ENCODE data around the gene ERC2. TPM values are rescaled to one million over a fixed set of nuclear protein-coding genes. Genes with fewer than 3 reads are reported as not detected.

The ERC2 gene
- total RNA-seq, 1 experiment from 2014 or later: 0.90 TPM

- no TSS peak for BruUV-seq (replicated peaks)
- Histone ChIP-seq H3K27ac (ENCODE audit: low read depth, low read length, poor library complexity, severe bottlenecking) (no peak overlapping the region), H3K4me1 (ENCODE audit: insufficient read depth, low read length, poor library complexity, severe bottlenecking) (peaks cover 24% of the 10 kb centered on the region), H3K36me3 (ENCODE audit: insufficient read depth, low read length, poor library complexity, severe bottlenecking) (no peaks in the 10 kb centered on the region), H3K4me3 (ENCODE audit: low read depth, low read length, poor library complexity, severe bottlenecking) (no peak overlapping the region), H3K27me3 (replicated peaks; ENCODE audit: insufficient read depth, low read depth, low read length, poor library complexity) (no peaks in the 10 kb centered on the region), H3K9me3 (ENCODE audit: low read depth, low read length, poor library complexity, severe bottlenecking) (no peaks in the 10 kb centered on the region)
- CTCF ChIA-PET: no interaction called here
- POLR2A ChIA-PET (ENCODE audit: low non-redundant PET): no interaction called here
- DNase-seq (ENCODE audit: low spot score): no peak
- intact Hi-C loops (cut with micrococcal nuclease; ENCODE audit: unreplicated experiment): loop anchor here (10.0 kb wide), 2 partner anchors 145 to 1045 kb away; no protein-coding TSS in a partner anchor
- no peak for TF ChIP-seq CTCF (conservative IDR thresholded peaks at IDR 0.05; ENCODE audit: low read depth, low read length)
- no peak for TF ChIP-seq EZH2 (IDR thresholded peaks at IDR 0.05; ENCODE audit: borderline replicate concordance, low read depth, low read length, poor library complexity, severe bottlenecking)
Observed at GRCh38 chr3:55899887-55900286, 568.4 kb downstream of the ERC2 start.

GRCh38 chr3:55897573-55898224 is 570.6 kb downstream of the ERC2 start:
- CTCF ChIA-PET: no interaction called here
- POLR2A ChIA-PET (ENCODE audit: low non-redundant PET): no interaction called here
- Histone ChIP-seq H3K36me3 (ENCODE audit: insufficient read depth, low read length, poor library complexity, severe bottlenecking) (no peaks in the 10 kb centered on the region), H3K27me3 (replicated peaks; ENCODE audit: insufficient read depth, low read depth, low read length, poor library complexity) (no peaks in the 10 kb centered on the region), H3K4me1 (ENCODE audit: insufficient read depth, low read length, poor library complexity, severe bottlenecking) (peaks cover 21% of the 10 kb centered on the region), H3K9me3 (ENCODE audit: low read depth, low read length, poor library complexity, severe bottlenecking) (no peaks in the 10 kb centered on the region), H3K4me3 (ENCODE audit: low read depth, low read length, poor library complexity, severe bottlenecking) (no peak overlapping the region), H3K27ac (ENCODE audit: low read depth, low read length, poor library complexity, severe bottlenecking) (no peak overlapping the region)
- intact Hi-C loops (cut with micrococcal nuclease; ENCODE audit: unreplicated experiment): loop anchor here (10.0 kb wide), 1 partner anchor 1043 kb away; no protein-coding TSS in a partner anchor
- no TSS peak for BruUV-seq (replicated peaks)
- DNase-seq (ENCODE audit: low spot score): peak; percentile 21
- TF ChIP-seq EZH2 (IDR thresholded peaks at IDR 0.05; ENCODE audit: borderline replicate concordance, low read depth, low read length, poor library complexity, severe bottlenecking): no peak
- peak; percentile 43 for TF ChIP-seq CTCF (conservative IDR thresholded peaks at IDR 0.05; ENCODE audit: low read depth, low read length)

GRCh38 chr3:55895897-55896566 is 572.2 kb downstream of the ERC2 start:
- CTCF ChIA-PET: no interaction called here
- TF ChIP-seq EZH2 (IDR thresholded peaks at IDR 0.05; ENCODE audit: borderline replicate concordance, low read depth, low read length, poor library complexity, severe bottlenecking) (no peak), CTCF (conservative IDR thresholded peaks at IDR 0.05; ENCODE audit: low read depth, low read length) (no peak)
- Histone ChIP-seq H3K9me3 (ENCODE audit: low read depth, low read length, poor library complexity, severe bottlenecking) (no peaks in the 10 kb centered on the region), H3K4me1 (ENCODE audit: insufficient read depth, low read length, poor library complexity, severe bottlenecking) (peaks cover 9% of the 10 kb centered on the region), H3K36me3 (ENCODE audit: insufficient read depth, low read length, poor library complexity, severe bottlenecking) (no peaks in the 10 kb centered on the region), H3K4me3 (ENCODE audit: low read depth, low read length, poor library complexity, severe bottlenecking) (no peak overlapping the region), H3K27me3 (replicated peaks; ENCODE audit: insufficient read depth, low read depth, low read length, poor library complexity) (no peaks in the 10 kb centered on the region), H3K27ac (ENCODE audit: low read depth, low read length, poor library complexity, severe bottlenecking) (no peak overlapping the region)
- POLR2A ChIA-PET (ENCODE audit: low non-redundant PET): no interaction called here
- BruUV-seq (replicated peaks): no TSS peak
- intact Hi-C loops (cut with micrococcal nuclease; ENCODE audit: unreplicated experiment): loop anchor here (10.0 kb wide), 1 partner anchor 1041 kb away; no protein-coding TSS in a partner anchor
- DNase-seq (ENCODE audit: low spot score): no peak

Data from A673 (cell line).